Loucy (cell line): Measurements from ENCODE around the gene SLC2A4RG.

Source experiments
- CTCF ChIP-seq: fragments of 200-600 bp; sonication (generic); conservative IDR thresholded peaks from 2 replicates; pipeline ENCODE4 v1.5.1; 2014; ENCODE audit warnings: mild to moderate bottlenecking, antibody characterized with exemption, low read length
- EZH2phosphoT487 ChIP-seq: fragments of 200-600 bp; IDR thresholded peaks from 2 replicates; pipeline ENCODE4 v1.6.1; 2018; ENCODE audit warnings: antibody characterized with exemption, mild to moderate bottlenecking, moderate library complexity, borderline replicate concordance

GRCh38 chr20:63775096-63775978 lies 35.8 kb downstream of the SLC2A4RG start:
- no peak; the same call in 1 of the 2 replicates for TF ChIP-seq CTCF
- TF ChIP-seq EZH2phosphoT487: no peak
